Measurements from ENCODE around the gene PLOD3.
"Not testable (repeated sequence)": the region's sequence is repeated elsewhere in the genome, so short reads cannot be mapped to it uniquely, and the experiment has no call there.

Gene PLOD3

DNA sequence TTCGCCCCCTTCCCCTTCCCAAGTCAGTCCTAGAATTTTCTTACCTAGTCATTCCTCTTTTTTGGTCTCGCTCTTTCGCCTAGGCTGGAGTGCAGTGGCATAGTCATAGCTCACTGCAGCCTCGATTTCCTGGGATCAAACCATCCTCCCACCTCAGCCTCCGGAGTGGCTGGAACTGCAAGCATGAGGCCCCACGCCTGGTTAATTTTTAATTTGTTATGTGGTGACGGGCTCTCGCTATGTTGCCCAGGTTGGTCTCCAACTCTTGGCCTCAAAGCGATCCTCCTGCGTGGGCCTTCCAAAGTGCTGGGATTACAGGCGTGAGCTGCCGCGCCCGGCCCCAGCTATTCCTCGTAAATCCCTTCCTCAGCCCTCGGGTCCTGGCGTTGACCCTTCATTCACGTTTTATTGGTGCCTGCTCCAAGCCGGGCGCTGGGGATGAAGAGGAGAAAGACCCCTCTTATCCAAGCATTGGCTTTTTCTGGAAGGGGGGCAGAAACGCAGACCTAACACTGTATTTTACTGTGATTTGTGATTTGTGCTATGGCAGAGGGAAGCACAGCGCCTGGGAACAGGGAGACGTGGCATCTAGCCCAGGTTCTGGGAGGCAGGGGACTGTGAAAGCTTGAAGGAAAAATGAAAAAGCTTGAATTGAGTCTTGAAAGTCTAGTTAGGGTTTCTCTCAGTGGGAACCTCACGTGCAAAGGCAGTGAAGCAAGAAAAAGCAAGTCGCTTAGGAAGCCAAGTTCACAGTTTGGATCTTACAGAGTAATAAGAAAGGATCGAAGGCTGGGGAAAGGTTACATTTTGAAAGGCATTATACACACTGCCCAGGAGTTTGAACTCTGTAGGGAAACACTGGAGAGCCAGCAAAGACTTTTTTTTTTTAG is 1.1 kb upstream of the PLOD3 start:
- H3K36me3 ChIP-seq (ENCODE audit: control insufficient read depth, insufficient read depth, low read length), result no peaks in the 10 kb centered on the region

DNA sequence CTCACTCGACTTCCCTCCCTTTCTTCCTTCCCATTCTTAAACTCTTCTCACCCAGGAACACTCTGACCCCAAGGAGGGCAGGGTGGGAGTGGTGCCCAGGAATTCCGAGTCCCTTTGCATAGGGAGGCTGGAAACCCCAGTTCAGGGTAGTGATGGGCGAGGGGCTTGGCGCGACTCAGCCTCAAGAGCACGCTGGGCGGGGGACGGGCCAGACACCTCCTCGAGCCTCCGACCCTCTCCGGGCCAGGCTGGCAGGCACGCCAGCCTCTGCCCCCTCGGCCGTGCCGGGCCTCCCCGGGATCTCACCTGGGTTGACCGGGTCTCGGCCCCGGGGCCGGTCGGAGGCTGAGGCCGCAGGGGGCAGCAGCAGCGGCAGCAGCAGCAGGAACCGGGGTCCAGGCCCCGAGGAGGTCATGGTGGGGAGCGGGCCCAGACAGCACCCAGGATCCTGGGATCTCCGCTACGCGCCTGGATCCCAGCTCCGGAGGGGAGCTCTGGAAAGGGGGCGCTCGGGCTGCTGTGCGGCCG is 457 bp downstream of the PLOD3 start:
- Histone ChIP-seq H3K9me3 (ENCODE audit: control insufficient read depth, low read length) (no peaks in the 10 kb centered on the region), H3K36me3 (ENCODE audit: control insufficient read depth, insufficient read depth, low read length) (no peaks in the 10 kb centered on the region), H3K4me1 (ENCODE audit: control insufficient read depth, insufficient read depth, low read length) (peaks cover 35% of the 10 kb centered on the region), H3K9ac (ENCODE audit: low read length) (peak overlapping the region; percentile 92), H3K4me3 (ENCODE audit: low read length) (peak overlapping the region; percentile 98), H3K27me3 (ENCODE audit: control insufficient read depth, insufficient read depth, low read length) (no peaks in the 10 kb centered on the region)

More for the DNA sequence above, 1.1 kb upstream of the PLOD3 start:
- no peaks in the 10 kb centered on the region for H3K9me3 ChIP-seq (ENCODE audit: control insufficient read depth, low read length)
- peaks cover 35% of the 10 kb centered on the region for H3K4me1 ChIP-seq (ENCODE audit: control insufficient read depth, insufficient read depth, low read length)
- peak overlapping the region; percentile 98 for H3K4me3 ChIP-seq (ENCODE audit: low read length)
- peak overlapping the region; percentile 92 for H3K9ac ChIP-seq (ENCODE audit: low read length)
- no peaks in the 10 kb centered on the region for H3K27me3 ChIP-seq (ENCODE audit: control insufficient read depth, insufficient read depth, low read length)

DNA sequence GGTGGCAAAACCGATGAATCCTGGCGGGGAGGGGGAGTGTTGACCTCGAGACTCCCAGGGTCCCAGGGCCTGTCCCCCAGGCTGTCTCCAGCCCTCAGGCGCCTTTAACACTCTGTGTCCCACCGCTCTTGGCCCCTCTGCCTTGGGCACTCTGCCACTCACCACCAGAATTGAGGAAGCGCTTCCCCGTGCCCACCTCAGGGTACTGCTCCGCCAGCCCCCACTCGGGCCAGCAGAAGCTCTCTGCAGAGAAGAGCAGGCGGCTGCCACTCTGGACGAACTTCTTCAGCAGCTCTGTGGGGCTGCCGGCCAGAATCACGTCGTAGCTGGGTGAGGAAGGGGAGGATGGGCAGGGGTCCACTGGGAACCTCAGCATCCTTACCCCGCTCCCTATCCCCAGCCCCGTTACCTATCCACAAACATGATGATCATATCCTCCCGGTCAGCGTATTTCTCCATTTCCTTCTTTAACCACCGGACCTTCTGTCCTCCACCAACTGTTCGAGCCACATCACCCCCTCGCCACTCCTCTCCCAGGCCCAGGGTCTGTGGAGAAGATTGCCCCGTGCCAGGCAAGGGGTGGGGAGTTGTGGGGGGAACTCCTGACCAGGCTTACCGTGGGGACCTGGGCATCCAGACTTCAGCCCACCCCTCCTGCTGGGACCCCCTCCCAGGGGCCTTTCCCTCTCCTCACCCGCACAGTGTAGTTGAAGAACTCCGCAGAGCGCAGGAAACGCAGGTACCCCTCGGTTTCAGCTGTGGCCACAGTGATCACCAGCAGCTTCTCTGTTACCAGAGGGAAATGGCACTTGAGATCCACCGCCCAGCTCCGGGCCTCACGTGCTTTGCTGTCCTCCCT is 1.2 kb downstream of the PLOD3 start:
- H3K9ac ChIP-seq (ENCODE audit: low read length), result peak overlapping the region; percentile 92
- no peaks in the 10 kb centered on the region for H3K27me3 ChIP-seq (ENCODE audit: control insufficient read depth, insufficient read depth, low read length)
- H3K4me3 ChIP-seq (ENCODE audit: low read length), result peak overlapping the region; percentile 98
- peaks cover 30% of the 10 kb centered on the region for H3K4me1 ChIP-seq (ENCODE audit: control insufficient read depth, insufficient read depth, low read length)
- no peaks in the 10 kb centered on the region for H3K9me3 ChIP-seq (ENCODE audit: control insufficient read depth, low read length)
- no peaks in the 10 kb centered on the region for H3K36me3 ChIP-seq (ENCODE audit: control insufficient read depth, insufficient read depth, low read length)

DNA sequence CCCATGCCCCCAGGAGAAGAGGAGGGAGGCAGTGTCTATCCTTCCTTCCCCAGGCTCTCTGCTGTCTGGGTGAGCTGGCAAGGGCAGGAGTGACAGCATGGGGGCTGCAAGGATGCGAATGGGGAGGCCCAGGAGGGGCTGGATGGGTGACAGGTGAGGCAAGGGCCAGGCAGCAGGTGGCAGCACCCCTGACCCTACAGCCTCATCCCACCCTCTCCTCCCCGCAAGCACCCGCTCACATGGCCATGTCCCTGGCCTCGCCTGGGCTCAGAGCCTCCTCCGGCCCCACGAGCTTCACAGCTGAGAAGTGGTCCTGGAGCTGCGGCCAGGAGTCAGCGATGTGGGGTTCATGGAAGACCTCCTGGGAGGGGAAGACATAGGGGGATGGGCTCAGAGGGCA is 5.4 kb downstream of the PLOD3 start:
- Histone ChIP-seq H3K4me1 (ENCODE audit: control insufficient read depth, insufficient read depth, low read length) (peaks cover 11% of the 10 kb centered on the region), H3K9me3 (ENCODE audit: control insufficient read depth, low read length) (no peaks in the 10 kb centered on the region), H3K4me3 (ENCODE audit: low read length) (no peak overlapping the region), H3K27me3 (ENCODE audit: control insufficient read depth, insufficient read depth, low read length) (no peaks in the 10 kb centered on the region), H3K9ac (ENCODE audit: low read length) (no peak overlapping the region), H3K36me3 (ENCODE audit: control insufficient read depth, insufficient read depth, low read length) (no peaks in the 10 kb centered on the region)

DNA sequence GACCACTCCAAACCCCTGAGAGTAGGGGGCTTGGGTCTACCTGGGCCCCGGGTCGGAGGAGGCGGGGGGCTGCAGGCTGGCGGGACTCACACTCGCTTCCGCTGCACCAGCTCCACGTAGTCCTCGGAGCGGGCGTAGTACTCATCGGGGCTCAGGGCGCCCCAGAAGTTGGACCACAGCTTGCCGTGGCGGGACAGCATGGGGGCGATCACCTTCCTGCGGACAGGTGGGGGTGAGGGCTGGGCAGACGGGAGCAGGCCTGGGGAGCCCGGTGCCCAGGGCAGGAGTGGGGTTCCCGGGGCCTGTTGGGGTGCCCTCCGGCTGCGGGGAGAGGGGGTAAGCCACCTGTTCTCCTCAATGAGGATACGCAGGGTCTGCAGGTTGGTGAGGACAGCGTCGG is 5.9 kb downstream of the PLOD3 start:
- no peaks in the 10 kb centered on the region for H3K27me3 ChIP-seq (ENCODE audit: control insufficient read depth, insufficient read depth, low read length)
- no peak overlapping the region for H3K4me3 ChIP-seq (ENCODE audit: low read length)
- H3K36me3 ChIP-seq (ENCODE audit: control insufficient read depth, insufficient read depth, low read length), result no peaks in the 10 kb centered on the region

DNA sequence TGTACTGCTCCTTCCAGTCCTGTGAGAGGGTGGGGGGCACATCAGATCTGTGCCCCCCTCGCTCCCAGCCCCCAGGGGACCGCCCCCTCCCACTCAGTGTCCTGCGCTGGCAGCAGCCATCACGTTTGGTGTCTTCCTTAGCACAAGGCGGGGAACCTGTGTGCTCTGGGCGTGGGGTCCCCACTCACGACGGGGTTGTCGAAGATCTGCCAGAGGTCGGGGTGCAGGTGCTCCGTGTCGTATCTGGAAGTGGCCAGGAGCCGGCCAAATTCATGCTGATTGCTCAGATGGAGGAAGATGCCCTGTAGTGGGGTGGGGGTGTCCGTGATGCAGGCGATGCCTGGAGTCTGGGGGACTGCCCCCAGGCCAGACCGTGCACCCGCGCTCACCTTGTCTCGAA is 7.2 kb downstream of the PLOD3 start:
- Histone ChIP-seq H3K9me3 (ENCODE audit: control insufficient read depth, low read length) (no peaks in the 10 kb centered on the region), H3K36me3 (ENCODE audit: control insufficient read depth, insufficient read depth, low read length) (no peaks in the 10 kb centered on the region), H3K9ac (ENCODE audit: low read length) (no peak overlapping the region), H3K4me1 (ENCODE audit: control insufficient read depth, insufficient read depth, low read length) (no peaks in the 10 kb centered on the region), H3K27me3 (ENCODE audit: control insufficient read depth, insufficient read depth, low read length) (no peaks in the 10 kb centered on the region), H3K4me3 (ENCODE audit: low read length) (no peak overlapping the region)

More for the DNA sequence above, 5.9 kb downstream of the PLOD3 start:
- H3K4me1 ChIP-seq (ENCODE audit: control insufficient read depth, insufficient read depth, low read length), result peaks cover 7% of the 10 kb centered on the region
- H3K9ac ChIP-seq (ENCODE audit: low read length), result no peak overlapping the region
- H3K9me3 ChIP-seq (ENCODE audit: control insufficient read depth, low read length), result no peaks in the 10 kb centered on the region

DNA sequence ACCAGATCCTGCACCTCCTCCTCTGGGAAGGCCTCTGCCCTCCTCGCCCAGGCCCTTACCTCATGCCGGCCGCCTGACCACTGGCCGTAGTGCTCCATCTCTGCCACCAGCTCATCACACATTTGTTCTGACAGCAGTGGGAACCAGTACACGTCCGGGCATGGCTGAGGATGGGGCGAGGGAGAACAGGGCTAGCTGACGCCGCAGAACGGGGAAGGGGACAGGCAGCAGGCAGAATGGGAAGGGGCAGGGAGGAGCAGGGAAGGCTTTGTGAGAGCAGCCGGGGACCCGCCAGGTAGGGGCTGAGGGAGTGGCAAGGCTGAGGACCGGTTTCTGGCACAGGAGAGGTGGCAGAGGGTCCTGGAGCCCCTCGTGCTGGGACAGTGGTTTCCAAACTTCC is 8.6 kb downstream of the PLOD3 start:
- Histone ChIP-seq H3K4me1 (ENCODE audit: control insufficient read depth, insufficient read depth, low read length) (no peaks in the 10 kb centered on the region), H3K9me3 (ENCODE audit: control insufficient read depth, low read length) (no peaks in the 10 kb centered on the region), H3K27me3 (ENCODE audit: control insufficient read depth, insufficient read depth, low read length) (no peaks in the 10 kb centered on the region), H3K9ac (ENCODE audit: low read length) (no peak overlapping the region), H3K36me3 (ENCODE audit: control insufficient read depth, insufficient read depth, low read length) (no peaks in the 10 kb centered on the region), H3K4me3 (ENCODE audit: low read length) (no peak overlapping the region)

DNA sequence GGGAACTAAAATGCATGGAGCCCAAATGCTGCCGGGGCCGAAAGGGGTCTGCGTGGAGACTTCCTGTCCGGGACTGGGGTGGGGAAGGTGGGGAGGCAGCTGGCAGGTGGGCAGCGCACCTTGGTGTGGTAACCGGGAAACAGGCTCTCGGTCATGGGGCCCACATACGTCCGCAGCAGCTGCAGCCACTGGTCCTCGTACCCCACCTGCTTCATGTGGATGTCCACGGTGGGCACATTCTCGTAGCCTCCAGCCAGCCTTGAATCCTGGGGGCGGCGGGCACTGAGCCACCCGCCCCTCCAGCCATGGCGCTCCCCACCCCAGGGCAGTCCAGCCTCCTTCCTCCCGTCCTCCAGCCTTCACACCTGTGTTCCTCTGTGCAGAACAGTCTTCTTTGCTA is 9.9 kb downstream of the PLOD3 start:
- H3K4me1 ChIP-seq (ENCODE audit: control insufficient read depth, insufficient read depth, low read length), result no peaks in the 10 kb centered on the region
- H3K4me3 ChIP-seq (ENCODE audit: low read length), result no peak overlapping the region
- H3K27me3 ChIP-seq (ENCODE audit: control insufficient read depth, insufficient read depth, low read length), result peaks cover 6% of the 10 kb centered on the region
- no peaks in the 10 kb centered on the region for H3K36me3 ChIP-seq (ENCODE audit: control insufficient read depth, insufficient read depth, low read length)
- H3K9ac ChIP-seq (ENCODE audit: low read length), result no peak overlapping the region
- no peaks in the 10 kb centered on the region for H3K9me3 ChIP-seq (ENCODE audit: control insufficient read depth, low read length)

DNA sequence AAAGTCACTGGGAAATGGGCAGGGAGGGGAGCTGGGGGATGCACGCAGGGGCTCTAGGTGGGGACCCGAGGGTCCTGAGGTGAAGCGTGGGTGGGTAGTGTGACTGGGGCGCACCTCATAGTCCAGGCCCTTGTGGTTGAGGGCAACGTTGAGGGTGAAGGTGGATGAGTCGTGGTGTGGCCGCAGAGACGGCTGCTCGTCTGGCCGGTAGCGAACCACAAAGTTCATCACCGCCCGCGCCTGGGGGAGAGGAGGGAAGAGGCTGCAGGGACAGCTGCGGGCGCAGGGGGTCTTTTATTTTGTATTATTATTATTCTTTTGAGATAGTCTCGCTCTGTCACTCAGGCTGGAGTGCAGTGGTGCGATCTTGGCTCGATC is 10.7 kb downstream of the PLOD3 start:
- H3K9me3 ChIP-seq (ENCODE audit: control insufficient read depth, low read length), result no peaks in the 10 kb centered on the region
- H3K36me3 ChIP-seq (ENCODE audit: control insufficient read depth, insufficient read depth, low read length), result no peaks in the 10 kb centered on the region
- H3K27me3 ChIP-seq (ENCODE audit: control insufficient read depth, insufficient read depth, low read length), result peaks cover 14% of the 10 kb centered on the region
- H3K4me1 ChIP-seq (ENCODE audit: control insufficient read depth, insufficient read depth, low read length), result peaks cover 4% of the 10 kb centered on the region
- H3K9ac ChIP-seq (ENCODE audit: low read length), result no peak overlapping the region
- no peak overlapping the region for H3K4me3 ChIP-seq (ENCODE audit: low read length)

DNA sequence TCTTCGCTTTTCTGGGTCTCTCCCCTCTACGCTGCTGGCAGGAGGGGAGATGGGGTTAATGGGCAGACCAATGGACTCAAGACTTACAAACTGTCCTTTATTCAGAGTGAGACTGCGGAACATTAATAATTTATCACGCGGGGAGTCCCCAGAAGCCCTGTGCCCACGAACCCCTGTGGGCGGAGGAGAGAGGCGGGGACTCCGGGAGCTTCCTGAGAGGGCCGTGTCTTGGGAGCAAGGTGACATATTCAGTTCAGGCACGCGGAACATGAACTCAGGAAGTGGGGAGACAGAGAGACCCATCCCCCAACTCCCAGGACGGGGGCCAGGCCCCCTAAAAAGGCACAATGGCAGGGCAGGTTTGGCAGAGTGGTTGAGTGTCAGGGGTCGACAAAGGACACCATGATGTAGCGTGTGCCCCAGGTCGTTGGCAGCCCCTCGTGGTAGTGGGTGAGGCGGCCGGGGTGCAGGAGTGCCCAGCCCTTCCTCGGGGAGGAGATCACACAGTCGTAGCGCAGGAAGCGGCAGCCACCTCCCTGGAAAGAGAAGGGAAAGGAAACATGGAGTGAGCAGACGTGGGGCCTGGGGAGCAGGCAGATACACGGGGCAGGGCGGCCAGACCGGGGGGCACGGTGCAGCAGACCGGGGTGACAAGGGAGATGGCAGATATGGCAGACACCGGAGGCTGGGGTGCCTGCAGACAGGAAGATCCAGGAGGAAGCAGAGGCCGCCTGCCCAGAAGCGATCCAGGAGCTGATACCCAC is 11.3 kb downstream of the PLOD3 start:
- Histone ChIP-seq H3K27me3 (ENCODE audit: control insufficient read depth, insufficient read depth, low read length) (peaks cover 16% of the 10 kb centered on the region), H3K4me1 (ENCODE audit: control insufficient read depth, insufficient read depth, low read length) (peaks cover 4% of the 10 kb centered on the region), H3K9ac (ENCODE audit: low read length) (no peak overlapping the region), H3K36me3 (ENCODE audit: control insufficient read depth, insufficient read depth, low read length) (no peaks in the 10 kb centered on the region), H3K4me3 (ENCODE audit: low read length) (no peak overlapping the region), H3K9me3 (ENCODE audit: control insufficient read depth, low read length) (no peaks in the 10 kb centered on the region)

DNA sequence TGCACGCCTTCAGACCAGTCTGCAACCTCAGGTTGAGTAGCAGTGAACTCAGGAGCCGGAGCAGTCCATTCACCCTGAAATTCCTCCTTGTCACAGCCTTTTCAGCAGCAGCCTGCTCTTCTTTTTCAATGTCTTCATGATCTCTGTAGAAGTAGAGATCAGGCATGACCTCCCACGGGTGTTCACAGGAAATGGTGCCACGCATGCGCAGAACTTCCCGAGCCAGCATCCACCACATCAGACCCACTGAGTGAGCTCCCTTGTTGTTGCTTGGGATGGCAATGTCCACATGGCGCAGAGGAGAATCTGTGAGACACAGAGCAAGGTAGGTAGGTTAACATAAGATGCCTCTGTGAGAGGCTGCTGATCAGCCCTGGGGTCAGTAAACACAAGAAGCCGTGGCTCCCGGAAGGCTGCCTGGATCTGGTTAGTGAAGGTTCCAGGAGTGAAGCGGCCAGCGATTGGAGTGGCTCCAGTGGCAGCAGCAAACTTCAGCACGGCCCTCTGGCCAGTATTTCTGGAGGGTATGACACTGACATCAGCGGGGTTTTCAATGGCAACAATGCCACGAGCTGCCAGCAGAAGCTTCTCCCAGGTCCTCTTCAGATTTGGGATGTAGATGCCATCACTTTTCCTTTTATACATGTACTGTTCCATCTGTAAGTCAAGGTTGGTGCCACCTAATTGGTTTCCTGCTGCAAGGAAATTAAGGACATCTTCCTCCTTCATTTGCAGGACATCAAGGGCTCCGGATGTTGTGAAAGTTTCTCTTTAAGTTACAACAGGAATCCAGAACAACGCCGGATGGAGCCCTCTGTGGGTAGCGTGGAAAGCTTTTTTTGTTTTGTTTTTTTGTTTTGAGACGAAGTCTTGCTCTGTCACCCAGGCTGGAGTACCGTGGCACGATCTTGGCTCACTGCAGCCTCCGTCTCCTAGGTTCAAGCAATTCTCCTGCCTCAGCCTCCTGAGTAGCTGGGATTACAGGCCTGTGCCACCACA is 13.3 kb downstream of the PLOD3 start:
- peaks cover 16% of the 10 kb centered on the region for H3K27me3 ChIP-seq (ENCODE audit: control insufficient read depth, insufficient read depth, low read length)
- H3K9me3 ChIP-seq (ENCODE audit: control insufficient read depth, low read length); H3K9ac ChIP-seq (ENCODE audit: low read length); H3K4me3 ChIP-seq (ENCODE audit: low read length); H3K36me3 ChIP-seq (ENCODE audit: control insufficient read depth, insufficient read depth, low read length): not testable (repeated sequence)
- peaks cover 10% of the 10 kb centered on the region for H3K4me1 ChIP-seq (ENCODE audit: control insufficient read depth, insufficient read depth, low read length)
